ENCODE results near the gene TAGLN. TPM values are rescaled to one million over a fixed set of nuclear protein-coding genes. Genes with fewer than 3 reads are reported as not detected.

TAGLN gene
- polyA plus RNA-seq, 1 of the 3 experiments (the other 2 are of a cell fraction): 519 TPM

DNA sequence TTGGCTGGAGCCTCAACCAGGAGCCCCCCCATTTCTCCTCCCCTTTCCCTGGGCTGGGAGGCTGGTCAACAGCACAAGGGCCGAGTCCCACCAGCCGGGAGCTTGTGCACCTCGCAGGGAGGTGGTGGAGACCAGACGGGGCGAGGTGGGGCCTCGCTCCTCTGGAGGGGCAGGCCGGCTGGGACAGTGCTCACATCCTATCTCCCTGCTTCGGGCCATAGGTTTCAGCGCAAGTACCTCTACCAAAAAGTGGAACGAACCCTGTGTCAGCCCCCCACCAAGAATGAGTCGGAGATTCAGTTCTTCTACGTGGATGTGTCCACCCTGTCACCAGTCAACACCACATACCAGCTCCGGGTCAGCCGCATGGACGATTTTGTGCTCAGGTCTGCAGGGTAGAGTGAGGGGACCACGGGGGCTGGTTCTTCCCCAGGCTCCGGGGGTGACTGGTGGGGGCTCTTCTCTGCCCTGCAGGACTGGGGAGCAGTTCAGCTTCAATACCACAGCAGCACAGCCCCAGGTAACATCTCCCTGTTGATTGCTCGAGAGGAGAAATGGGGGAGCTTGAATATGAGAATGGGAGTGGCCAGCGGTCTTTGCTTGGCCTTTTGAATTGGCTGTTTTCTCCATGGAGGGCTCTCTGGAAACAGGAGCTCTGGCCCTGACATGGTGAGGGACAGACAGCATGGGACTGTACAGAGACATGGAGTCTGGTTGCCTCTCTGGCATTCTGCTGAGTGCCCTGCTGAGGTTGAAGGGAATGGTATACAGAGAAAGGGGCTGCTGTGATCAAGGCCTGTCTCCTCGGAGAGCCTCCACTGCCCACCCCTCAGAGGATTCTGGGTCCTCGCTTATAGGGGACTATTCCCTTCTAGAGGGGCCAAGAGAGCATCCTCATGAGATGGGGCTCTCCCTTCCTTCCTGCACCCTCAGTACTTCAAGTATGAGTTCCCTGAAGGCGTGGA lies 17.3 kb upstream of the TAGLN start:
- Histone ChIP-seq H3K4me1 (ENCODE audit: control insufficient read depth in 1 of 2, insufficient read depth in 2 of 2, low read depth in 1 of 2, low read length in 1 of 2) (peaks cover 10 to 20% of the 10 kb centered on the region in 2 experiments; a peak in 2 of 4 replicates), H3K27me3 (ENCODE audit: insufficient read depth) (no peaks in the 10 kb centered on the region), H3K9me3 (no peaks in the 10 kb centered on the region), H3K27ac (ENCODE audit: low read depth in 2 of 2, low read length in 1 of 2) (no peak overlapping the region), H3K79me2 (ENCODE audit: insufficient read depth) (peaks cover 11% of the 10 kb centered on the region; the same call in 1 of the 2 replicates), H2AFZ (ENCODE audit: low read depth) (no peak overlapping the region), H3F3A (replicated peaks; ENCODE audit: insufficient read depth) (peaks cover 10% of the 10 kb centered on the region), H3K36me3 (replicated peaks in 1 of 2; ENCODE audit: control insufficient read depth in 1 of 2, insufficient read depth in 2 of 2, low read length in 1 of 2) (peaks cover 8 to 14% of the 10 kb centered on the region in 2 experiments), H4K20me1 (ENCODE audit: insufficient read depth) (no peaks in the 10 kb centered on the region), H3K9ac (no peak overlapping the region), H3K4me2 (no peak overlapping the region), H3K9me2 (no peaks in the 10 kb centered on the region), H3K4me3 (ENCODE audit: low read depth in 2 of 2, low read length in 1 of 2) (no peak overlapping the region; a peak in 1 of 4 replicates)
- POLR2A ChIA-PET: interaction anchor here (1.4 kb wide), 1 partner anchor 15 kb away, joined by 3 read pairs; no protein-coding TSS in a partner anchor
- no peak for TF ChIP-seq SIN3A (IDR thresholded peaks at IDR 0.05; ENCODE audit: borderline replicate concordance, low read depth, low read length)
- TF ChIP-seq RFX5 (IDR thresholded peaks at IDR 0.05; ENCODE audit: low read length): no peak
- TF ChIP-seq EP300 (IDR thresholded peaks at IDR 0.05; ENCODE audit: borderline replicate concordance in 1 of 2, low read depth in 1 of 2, low read length in 1 of 2): no peak
- no peak for TF ChIP-seq SMC3 (IDR thresholded peaks at IDR 0.05; ENCODE audit: low read depth, low read length)
- no peak for TF ChIP-seq GATA2 (CRISPR knock-in tag; IDR thresholded peaks at IDR 0.05)
- TF ChIP-seq FOSL2 (IDR thresholded peaks at IDR 0.05; ENCODE audit: borderline replicate concordance, low read depth): no peak
- TF ChIP-seq YY1 (IDR thresholded peaks at IDR 0.05; ENCODE audit: low read depth): no peak
- no peak for TF ChIP-seq ELF1 (IDR thresholded peaks at IDR 0.05)
- no peak for TF ChIP-seq FOXJ3 (CRISPR knock-in tag; IDR thresholded peaks at IDR 0.05)
- TF ChIP-seq, protein P1, sequence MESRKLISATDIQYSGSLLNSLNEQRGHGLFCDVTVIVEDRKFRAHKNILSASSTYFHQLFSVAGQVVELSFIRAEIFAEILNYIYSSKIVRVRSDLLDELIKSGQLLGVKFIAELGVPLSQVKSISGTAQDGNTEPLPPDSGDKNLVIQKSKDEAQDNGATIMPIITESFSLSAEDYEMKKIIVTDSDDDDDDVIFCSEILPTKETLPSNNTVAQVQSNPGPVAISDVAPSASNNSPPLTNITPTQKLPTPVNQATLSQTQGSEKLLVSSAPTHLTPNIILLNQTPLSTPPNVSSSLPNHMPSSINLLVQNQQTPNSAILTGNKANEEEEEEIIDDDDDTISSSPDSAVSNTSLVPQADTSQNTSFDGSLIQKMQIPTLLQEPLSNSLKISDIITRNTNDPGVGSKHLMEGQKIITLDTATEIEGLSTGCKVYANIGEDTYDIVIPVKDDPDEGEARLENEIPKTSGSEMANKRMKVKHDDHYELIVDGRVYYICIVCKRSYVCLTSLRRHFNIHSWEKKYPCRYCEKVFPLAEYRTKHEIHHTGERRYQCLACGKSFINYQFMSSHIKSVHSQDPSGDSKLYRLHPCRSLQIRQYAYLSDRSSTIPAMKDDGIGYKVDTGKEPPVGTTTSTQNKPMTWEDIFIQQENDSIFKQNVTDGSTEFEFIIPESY (IDR thresholded peaks at IDR 0.05; ENCODE audit: borderline replicate concordance, low read depth): no peak
- TF ChIP-seq, protein P2, sequence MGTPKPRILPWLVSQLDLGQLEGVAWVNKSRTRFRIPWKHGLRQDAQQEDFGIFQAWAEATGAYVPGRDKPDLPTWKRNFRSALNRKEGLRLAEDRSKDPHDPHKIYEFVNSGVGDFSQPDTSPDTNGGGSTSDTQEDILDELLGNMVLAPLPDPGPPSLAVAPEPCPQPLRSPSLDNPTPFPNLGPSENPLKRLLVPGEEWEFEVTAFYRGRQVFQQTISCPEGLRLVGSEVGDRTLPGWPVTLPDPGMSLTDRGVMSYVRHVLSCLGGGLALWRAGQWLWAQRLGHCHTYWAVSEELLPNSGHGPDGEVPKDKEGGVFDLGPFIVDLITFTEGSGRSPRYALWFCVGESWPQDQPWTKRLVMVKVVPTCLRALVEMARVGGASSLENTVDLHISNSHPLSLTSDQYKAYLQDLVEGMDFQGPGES (IDR thresholded peaks at IDR 0.05; ENCODE audit: low read depth, low read length): no peak
- TF ChIP-seq EZH2phosphoT487 (IDR thresholded peaks at IDR 0.05; ENCODE audit: borderline replicate concordance, low read depth): no peak
- no peak for TF ChIP-seq JUND (IDR thresholded peaks at IDR 0.05)
- no peak for TF ChIP-seq POLR2AphosphoS5 (IDR thresholded peaks at IDR 0.05; ENCODE audit: low read depth, low read length)
- no peak for TF ChIP-seq TEAD4 (IDR thresholded peaks at IDR 0.05; ENCODE audit: borderline replicate concordance, insufficient read depth)
- TF ChIP-seq MEF2A (IDR thresholded peaks at IDR 0.05; ENCODE audit: borderline replicate concordance, low read depth): no peak
- no peak for TF ChIP-seq RCOR1 (IDR thresholded peaks at IDR 0.05; ENCODE audit: low read length)
- no peak for DNase-seq
- WGBS (ENCODE audit: low lambda C conversion rate): 94% methylated on average over 11 of the region's 22 CpGs
- CTCF ChIA-PET: interaction anchor here (0.6 to 6.4 kb wide), 10 partner anchors 10 to 391 kb away, joined by 3 to 54 read pairs (median 5); partner anchors contain the start of genes APOA5, PCSK7 and RNF214
